Heart left ventricle (tissue), 13 donors: ENCODE measurements around the gene PPARG.
A peak's percentile ranks its signal among the peaks of the same experiment; 100 is the strongest.

Experiments used
- CTCF ChIP-seq, 12 donors: fragments of 200-600 bp; sonication (generic) in 4 of 12; IDR thresholded peaks; one replicate each; pipeline versions ENCODE4 v1.5.0 to v1.8.0; 2018 to 2022; ENCODE audit warnings: antibody characterized with exemption in 12 of 12, mild to moderate bottlenecking in 5 of 12
- POLR2A ChIP-seq, 2 donors: fragments of 450-650 bp; IDR thresholded peaks; one replicate each; pipeline ENCODE4 v1.6.1; 2017; ENCODE audit warnings: antibody characterized with exemption in 2 of 2, mild to moderate bottlenecking in 2 of 2, moderate library complexity in 2 of 2
- donor health status: ischemic (EF 13 %, LVEDD 7.1; RV severe dilation, severe dysfunction).
- donor health status: DM: no; HTN: yes; CAD: no.
- donor health status: DM: no; HTN: no; CAD: no.
- donor health status: ischemic (EF 25% LVEDD 6.9; RV normal size, moderate dysfunction).
- donor health status: ischemic (EF 25% LVEDD 5.7; RV mildly dilated, moderate dysfunction).
- donor health status: ischemic (EF 35%, LVEDD 5.7; RV mildly dilated, moderate dysfunction).
- donor health status: nonischemic (EF 11% LVEDD 7.7; RV severe dilation, severe dysfunction).
- donor health status: DM: yes; HTN: yes; CAD: no.
- donor health status: PGD.
- donor health status: ischemic (EF 29% LVEDD 5.4; RV normal size, mild dysfunction).
- donor health status: nonischemic (EF 23%, LVEDD 6.1; RV moderate dilation, normal function).

- TF ChIP-seq CTCF (IDR thresholded peaks at IDR 0.05) (peak in 2 of 12 donors; percentile 16 to 30), POLR2A (IDR thresholded peaks at IDR 0.05) (peak in 1 of 2 donors; percentile 34)
Measured at GRCh38 chr3:12286927-12287726, 1.7 kb upstream of the PPARG start.
